HCT116 (cell line): ENCODE data around the gene SQSTM1. TPM values are rescaled to one million over a fixed set of nuclear protein-coding genes. Genes with fewer than 3 reads are reported as not detected.

Experiments
- ATAC-seq: fragments of 200-7000 bp; cut with Tn5 transposase; 2 replicates; pipeline ENCODE4 v1.9.1; 2020; ENCODE audit warnings: mild to moderate bottlenecking, moderate library complexity
- BruUV-seq: library from RNA; stranded (reverse); fragments of 400-500 nt; replicated peaks from 2 replicates; lab custom pipeline; 2021; lab: Mats Ljungman, UMichigan
- CTCF ChIA-PET: fragments of 300-600 bp; sonication (Branson Sonifier 250); formaldehyde crosslinking; loops from one replicate; lab custom pipeline; 2021; ENCODE audit warnings: antibody characterized with exemption; lab: Charles Lee
- POLR2A ChIA-PET: fragments of 300-600, 350-600 bp; sonication (Branson Sonifier 250); formaldehyde crosslinking; loops from one replicate; lab custom pipeline; 2021; ENCODE audit warnings: antibody characterized with exemption; lab: Charles Lee
- RAD21 ChIA-PET, 2 experiments: fragments of 300-600 bp; sonication (Branson Sonifier 250); formaldehyde crosslinking; loops; one replicate each; lab custom pipeline; 2023; ENCODE audit warnings: low total read pairs in 2 of 2; ENCODE audit not compliant: uncharacterized antibody in 2 of 2, unreplicated experiment in 2 of 2, low non-redundant PET in 1 of 2; lab: Charles Lee
- DNase-seq: peaks from one replicate; pipeline ENCODE4 v3.0.0-alpha.2; 2010; ENCODE audit warnings: low read depth, low spot score
- H2AFZ ChIP-seq: fragments of 200-600 bp; shearing (Covaris generic), sonication (generic); 2 replicates; pipeline ENCODE4 v1.6.1; 2017; ENCODE audit warnings: low read depth, mixed run types, mixed read lengths, antibody characterized with exemption, low read length; ENCODE audit not compliant: poor library complexity, severe bottlenecking
- H3K27ac ChIP-seq: 2 replicates; pipeline ENCODE4 v1.5.1; 2012; ENCODE audit warnings: low read depth, low read length
- H3K27me3 ChIP-seq: fragments of 200-600 bp; sonication (generic); 2 replicates; pipeline ENCODE4 v1.6.1; 2016; ENCODE audit warnings: mixed run types, low read length, mixed read lengths; ENCODE audit not compliant: insufficient read depth
- H3K36me3 ChIP-seq, 2 experiments: fragments of 200-500 bp in 1 of 2; fragments of 200-600 bp in 1 of 2; sonication (Bioruptor generic) in 1 of 2; sonication (generic) in 1 of 2; 2 replicates each; pipeline versions ENCODE4 v1.5.1 to v1.6.1; 2014 to 2016; ENCODE audit warnings: low read length in 2 of 2, inconsistent platforms in 1 of 2, mixed read lengths in 1 of 2, mixed run types in 1 of 2; ENCODE audit not compliant: insufficient read depth in 2 of 2, control insufficient read depth in 1 of 2
- H3K4me1 ChIP-seq, 2 experiments: fragments of 200-600 bp in 1 of 2; sonication (generic) in 1 of 2; 2 replicates each; pipeline versions ENCODE4 v1.5.1 to v1.6.1; 2012 to 2017; ENCODE audit warnings: low read length in 2 of 2, inconsistent platforms in 1 of 2, mild to moderate bottlenecking in 1 of 2, mixed read lengths in 1 of 2, mixed run types in 1 of 2, moderate library complexity in 1 of 2; ENCODE audit not compliant: insufficient read depth in 2 of 2, control insufficient read depth in 1 of 2
- H3K4me2 ChIP-seq: fragments of 200-600 bp; sonication (generic); 2 replicates; pipeline ENCODE4 v1.6.1; 2017; ENCODE audit warnings: mixed run types, low read length, mixed read lengths
- H3K4me3 ChIP-seq, 2 experiments: fragments of 200-600 bp in 1 of 2; sonication (generic) in 1 of 2; replicated peaks in 1 of 2; 2 replicates each; pipeline ENCODE4 v1.5.1; 2011 to 2016; ENCODE audit warnings: low read length in 2 of 2, control low read depth in 1 of 2, low read depth in 1 of 2, mild to moderate bottlenecking in 1 of 2, mixed read lengths in 1 of 2, mixed run types in 1 of 2
- H3K79me2 ChIP-seq: fragments of 200-600 bp; sonication (generic); 2 replicates; pipeline ENCODE4 v1.6.1; 2017; ENCODE audit warnings: mild to moderate bottlenecking, mixed run types, low read length, moderate library complexity, mixed read lengths; ENCODE audit not compliant: insufficient read depth
- H3K9ac ChIP-seq: fragments of 200-600 bp; sonication (generic); 2 replicates; pipeline ENCODE4 v1.6.1; 2016; ENCODE audit warnings: low read length, mixed read lengths
- H3K9me2 ChIP-seq: fragments of 200-600 bp; sonication (generic), shearing (Covaris generic); 2 replicates; pipeline ENCODE4 v1.6.1; 2017; ENCODE audit warnings: mixed run types, mild to moderate bottlenecking, moderate library complexity; ENCODE audit not compliant: insufficient read depth
- H3K9me3 ChIP-seq, 2 experiments: fragments of 200-500 bp in 1 of 2; fragments of 200-600 bp in 1 of 2; sonication (Bioruptor generic) in 1 of 2; sonication (generic) in 1 of 2; 2 replicates each; pipeline ENCODE4 v1.6.1; 2014 to 2017; ENCODE audit warnings: low read length in 2 of 2, mixed read lengths in 2 of 2, inconsistent platforms in 1 of 2, low read depth in 1 of 2, mild to moderate bottlenecking in 1 of 2, mixed run types in 1 of 2, moderate library complexity in 1 of 2; ENCODE audit not compliant: control insufficient read depth in 1 of 2, insufficient read depth in 1 of 2
- H4K20me1 ChIP-seq: fragments of 200-600 bp; sonication (generic), shearing (Covaris generic); 2 replicates; pipeline ENCODE4 v1.6.1; 2017; ENCODE audit warnings: mixed run types, mild to moderate bottlenecking, moderate library complexity; ENCODE audit not compliant: insufficient read depth
- CBX3 ChIP-seq: IDR thresholded peaks from 2 replicates; pipeline ENCODE4 v1.6.1; 2012; ENCODE audit warnings: low read depth
- CEBPB ChIP-seq: IDR thresholded peaks from 2 replicates; pipeline ENCODE4 v1.6.1; 2012; ENCODE audit warnings: low read depth
- CTCF ChIP-seq, 3 experiments: fragments of 200-600 bp in 1 of 3; sonication (generic) in 1 of 3; IDR thresholded peaks in 2 of 3; conservative IDR thresholded peaks in 1 of 3; 2 replicates each; pipeline ENCODE4 v1.5.1; 2012 to 2017; ENCODE audit warnings: low read depth in 2 of 3, low read length in 2 of 3, antibody characterized with exemption in 1 of 3, borderline replicate concordance in 1 of 3, control low read depth in 1 of 3, mild to moderate bottlenecking in 1 of 3, mixed read lengths in 1 of 3, mixed run types in 1 of 3, moderate library complexity in 1 of 3; ENCODE audit not compliant: insufficient read depth in 1 of 3
- EGR1 ChIP-seq: IDR thresholded peaks from 2 replicates; pipeline ENCODE4 v1.6.1; 2012; ENCODE audit warnings: low read depth
- ELF1 ChIP-seq: IDR thresholded peaks from 2 replicates; pipeline ENCODE4 v1.6.1; 2012; ENCODE audit warnings: low read depth, borderline replicate concordance
- EZH2 ChIP-seq: fragments of 200-600 bp; sonication (generic); IDR thresholded peaks from 2 replicates; pipeline ENCODE4 v1.6.1; 2017; ENCODE audit warnings: antibody characterized with exemption, mixed run types
- EZH2phosphoT487 ChIP-seq: fragments of 200-600 bp; IDR thresholded peaks from 2 replicates; pipeline ENCODE4 v1.6.1; 2018; ENCODE audit warnings: antibody characterized with exemption, borderline replicate concordance
- JUND ChIP-seq: IDR thresholded peaks from 2 replicates; pipeline ENCODE4 v1.6.1; 2012
- MAX ChIP-seq: IDR thresholded peaks from 2 replicates; pipeline ENCODE4 v1.6.1; 2012
- POLR2A ChIP-seq: IDR thresholded peaks from 2 replicates; pipeline ENCODE4 v1.7.0; 2011; ENCODE audit warnings: borderline replicate concordance; ENCODE audit not compliant: insufficient read depth, insufficient read length; ENCODE audit errors: extremely low read depth
- POLR2AphosphoS5 ChIP-seq: IDR thresholded peaks from 2 replicates; pipeline ENCODE4 v1.6.1; 2011; ENCODE audit warnings: mild to moderate bottlenecking, low read depth, low read length, moderate library complexity
- RAD21 ChIP-seq: IDR thresholded peaks from 2 replicates; pipeline ENCODE4 v1.6.1; 2012; ENCODE audit warnings: low read depth, mild to moderate bottlenecking
- SIN3A ChIP-seq: IDR thresholded peaks from 2 replicates; pipeline ENCODE4 v1.6.1; 2012; ENCODE audit warnings: low read depth
- SP1 ChIP-seq: IDR thresholded peaks from 2 replicates; pipeline ENCODE4 v1.6.1; 2012; ENCODE audit warnings: low read depth
- SRF ChIP-seq: IDR thresholded peaks from 2 replicates; pipeline ENCODE4 v1.6.1; 2012; ENCODE audit warnings: low read depth
- YY1 ChIP-seq: IDR thresholded peaks from 2 replicates; pipeline ENCODE4 v1.6.1; 2011; ENCODE audit warnings: low read length, low read depth, moderate library complexity, mild to moderate bottlenecking; ENCODE audit not compliant: insufficient replicate concordance; ENCODE audit errors: extremely low read depth
- ZBTB33 ChIP-seq: IDR thresholded peaks from 2 replicates; pipeline ENCODE4 v1.6.1; 2011; ENCODE audit warnings: mild to moderate bottlenecking, low read length, moderate library complexity; ENCODE audit not compliant: insufficient replicate concordance; ENCODE audit errors: extremely low read depth
- ZFX ChIP-seq: fragments of 450-650 bp; IDR thresholded peaks from 2 replicates; pipeline ENCODE4 v1.6.1; 2017
- intact Hi-C: fragments of 100-400 bp; cut with micrococcal nuclease; formaldehyde crosslinking; loops from 2 replicates; pipeline ENCODE4 v1.10.0; 2022
- total RNA-seq: library from RNA; stranded (reverse); gene quantifications from one replicate; pipeline ENCODE4 v1.2.1, GENCODE V29; 2021; ENCODE audit not compliant: unreplicated experiment
- TF ChIP-seq, protein P1 (sequence below): IDR thresholded peaks from 2 replicates; pipeline ENCODE4 v1.6.1; 2012; ENCODE audit warnings: low read depth
- TF ChIP-seq, protein P2 (sequence below): IDR thresholded peaks from 2 replicates; pipeline ENCODE4 v1.6.1; 2012

Gene SQSTM1
- total RNA-seq, 1 experiment from 2014 or later = 299 TPM

DNA sequence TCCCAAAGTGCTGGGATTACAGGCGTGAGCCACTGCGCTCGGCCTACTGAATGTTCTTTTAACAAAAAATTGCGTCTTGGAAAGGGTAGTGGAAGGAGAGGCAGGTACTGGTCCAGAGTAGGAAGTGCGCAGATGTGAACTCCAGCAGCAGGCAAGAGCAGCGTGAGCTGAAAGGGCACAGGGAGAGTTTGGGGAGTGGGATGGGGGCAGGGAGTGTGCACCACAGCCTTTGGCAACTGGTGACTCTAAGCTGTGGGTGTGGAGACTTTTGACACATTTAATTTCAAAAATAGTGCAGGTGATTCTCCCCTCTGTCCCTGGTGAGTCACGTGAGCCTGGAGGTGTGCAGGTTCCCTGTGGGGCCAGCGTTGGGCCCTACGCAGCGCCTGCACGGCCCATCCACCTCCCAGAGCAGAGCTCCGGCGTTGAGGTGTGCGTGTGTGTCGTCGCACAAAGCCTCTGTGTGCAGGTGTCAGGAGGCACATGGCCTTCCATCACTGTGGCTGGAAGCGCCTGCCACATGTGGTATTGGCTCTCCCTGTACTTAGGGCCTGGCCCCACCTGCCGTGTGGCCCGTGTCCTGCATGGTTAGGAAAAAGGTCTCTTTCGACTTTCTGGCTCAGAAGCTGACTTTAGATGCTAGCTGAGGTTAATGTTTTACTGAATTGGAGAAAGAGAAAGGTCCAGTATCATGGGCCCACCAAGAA lies 11.5 kb downstream of the SQSTM1 start:
- CTCF ChIA-PET = no interaction called here
- no peak for ATAC-seq
- POLR2A ChIA-PET = interaction anchor here (1.4 kb wide), 1 partner anchor 10 kb away, joined by 5 read pairs; no protein-coding TSS in a partner anchor

More for the DNA sequence above, 11.5 kb downstream of the SQSTM1 start:
- Histone ChIP-seq H4K20me1 (no peaks in the 10 kb centered on the region; the same call in 1 of the 2 replicates), H3K27ac (no peak overlapping the region), H3K9me3 (no peaks in the 10 kb centered on the region), H2AFZ (no peak overlapping the region), H3K36me3 (peaks cover 54 to 64% of the 10 kb centered on the region in 2 experiments), H3K27me3 (no peaks in the 10 kb centered on the region), H3K9ac (no peak overlapping the region), H3K79me2 (peaks cover 41% of the 10 kb centered on the region), H3K4me3 (no peak overlapping the region), H3K9me2 (no peaks in the 10 kb centered on the region), H3K4me1 (no peaks in the 10 kb centered on the region), H3K4me2 (no peak overlapping the region)
- no TSS peak for BruUV-seq
- intact Hi-C loops = no loop called here
- DNase-seq = no peak
- TF ChIP-seq, protein P1, sequence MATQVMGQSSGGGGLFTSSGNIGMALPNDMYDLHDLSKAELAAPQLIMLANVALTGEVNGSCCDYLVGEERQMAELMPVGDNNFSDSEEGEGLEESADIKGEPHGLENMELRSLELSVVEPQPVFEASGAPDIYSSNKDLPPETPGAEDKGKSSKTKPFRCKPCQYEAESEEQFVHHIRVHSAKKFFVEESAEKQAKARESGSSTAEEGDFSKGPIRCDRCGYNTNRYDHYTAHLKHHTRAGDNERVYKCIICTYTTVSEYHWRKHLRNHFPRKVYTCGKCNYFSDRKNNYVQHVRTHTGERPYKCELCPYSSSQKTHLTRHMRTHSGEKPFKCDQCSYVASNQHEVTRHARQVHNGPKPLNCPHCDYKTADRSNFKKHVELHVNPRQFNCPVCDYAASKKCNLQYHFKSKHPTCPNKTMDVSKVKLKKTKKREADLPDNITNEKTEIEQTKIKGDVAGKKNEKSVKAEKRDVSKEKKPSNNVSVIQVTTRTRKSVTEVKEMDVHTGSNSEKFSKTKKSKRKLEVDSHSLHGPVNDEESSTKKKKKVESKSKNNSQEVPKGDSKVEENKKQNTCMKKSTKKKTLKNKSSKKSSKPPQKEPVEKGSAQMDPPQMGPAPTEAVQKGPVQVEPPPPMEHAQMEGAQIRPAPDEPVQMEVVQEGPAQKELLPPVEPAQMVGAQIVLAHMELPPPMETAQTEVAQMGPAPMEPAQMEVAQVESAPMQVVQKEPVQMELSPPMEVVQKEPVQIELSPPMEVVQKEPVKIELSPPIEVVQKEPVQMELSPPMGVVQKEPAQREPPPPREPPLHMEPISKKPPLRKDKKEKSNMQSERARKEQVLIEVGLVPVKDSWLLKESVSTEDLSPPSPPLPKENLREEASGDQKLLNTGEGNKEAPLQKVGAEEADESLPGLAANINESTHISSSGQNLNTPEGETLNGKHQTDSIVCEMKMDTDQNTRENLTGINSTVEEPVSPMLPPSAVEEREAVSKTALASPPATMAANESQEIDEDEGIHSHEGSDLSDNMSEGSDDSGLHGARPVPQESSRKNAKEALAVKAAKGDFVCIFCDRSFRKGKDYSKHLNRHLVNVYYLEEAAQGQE = no peak
- TF ChIP-seq JUND = no peak
- no peak for TF ChIP-seq SIN3A
- no peak for TF ChIP-seq SRF
- no peak for TF ChIP-seq POLR2A
- TF ChIP-seq ELF1 = no peak
- TF ChIP-seq EGR1 = no peak
- TF ChIP-seq, protein P2, sequence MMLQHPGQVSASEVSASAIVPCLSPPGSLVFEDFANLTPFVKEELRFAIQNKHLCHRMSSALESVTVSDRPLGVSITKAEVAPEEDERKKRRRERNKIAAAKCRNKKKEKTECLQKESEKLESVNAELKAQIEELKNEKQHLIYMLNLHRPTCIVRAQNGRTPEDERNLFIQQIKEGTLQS = no peak
- TF ChIP-seq CBX3 = no peak
- TF ChIP-seq MAX = no peak
- no peak for TF ChIP-seq EZH2phosphoT487
- no peak for TF ChIP-seq CEBPB
- TF ChIP-seq ZFX = no peak
- TF ChIP-seq CTCF (IDR thresholded peaks at IDR 0.05 in 2 of 3, conservative IDR thresholded peaks at IDR 0.05 in 1 of 3; ENCODE audit: borderline replicate concordance in 1 of 3, insufficient read depth in 1 of 3, low read depth in 2 of 3, low read length in 2 of 3) = no peak
- no peak for TF ChIP-seq SP1
- TF ChIP-seq POLR2AphosphoS5 = no peak
- no peak for TF ChIP-seq EZH2
- no peak for TF ChIP-seq ZBTB33
- no peak for TF ChIP-seq RAD21
- TF ChIP-seq YY1 = no peak
- RAD21 ChIA-PET = no interaction called here
